ENCODE results near the gene ZNF230. TPM values are rescaled to one million over a fixed set of nuclear protein-coding genes. Genes with fewer than 3 reads are reported as not detected.

The ZNF230 gene
- total RNA-seq, 2 experiments from 2014 or later, result 4.4 to 5.0 TPM

DNA sequence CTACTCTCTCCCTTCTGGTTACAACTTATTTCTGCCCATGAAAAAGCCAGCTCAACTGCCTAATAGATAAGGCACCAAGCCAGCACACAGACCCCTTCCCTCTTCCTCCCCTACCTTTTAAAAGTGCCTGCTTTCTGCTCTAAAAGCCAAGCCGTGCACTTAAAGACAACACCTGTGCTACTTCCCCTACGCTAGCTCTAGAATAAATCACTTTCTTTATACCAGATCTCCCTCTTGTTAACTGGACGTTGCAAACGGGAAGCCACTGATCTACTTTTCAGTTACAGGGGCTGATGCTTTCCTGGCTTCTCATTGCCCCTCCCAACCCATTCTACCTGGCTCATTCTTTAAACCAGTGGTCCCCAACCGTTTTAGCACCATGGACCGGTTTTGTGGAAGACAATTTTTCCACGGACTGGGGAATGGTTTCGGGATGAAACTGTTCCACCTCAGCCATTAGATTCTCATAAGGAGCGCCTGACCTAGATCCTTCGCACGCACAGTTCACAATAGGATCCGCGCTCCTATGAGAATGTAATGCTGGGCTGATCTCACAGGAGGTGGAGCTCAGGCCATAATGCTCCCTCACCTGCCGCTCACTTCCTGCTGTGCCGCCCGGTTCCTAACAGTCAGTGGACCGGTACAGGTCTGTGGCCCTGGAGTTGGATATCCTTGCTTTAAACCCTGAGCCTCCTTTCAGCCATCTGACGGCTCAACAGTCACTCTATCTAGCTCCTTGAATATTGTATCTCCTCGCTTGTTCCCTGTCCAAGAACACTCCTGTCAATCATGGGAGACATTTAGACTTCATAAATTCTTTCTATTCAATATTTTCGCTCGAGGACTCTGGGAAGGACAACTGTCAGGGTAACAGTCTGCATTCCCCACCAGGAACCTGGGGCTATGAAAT is 48.2 kb downstream of the ZNF230 start:
- Mint-ChIP-seq H3K4me1 (ENCODE audit: low read depth) (peaks cover 20% of the 10 kb centered on the region), H3K27me3 (ENCODE audit: low read depth) (no peaks in the 10 kb centered on the region), H3K36me3 (ENCODE audit: low read depth) (peaks cover 29% of the 10 kb centered on the region), H3K27ac (no peak overlapping the region), H3K9me3 (ENCODE audit: insufficient read depth) (peaks cover 16% of the 10 kb centered on the region), H3K4me3 (peak overlapping the region; percentile 79)
- peak; percentile 64 for ATAC-seq
- CTCF ChIA-PET, result interaction anchor here (1.7 kb wide), 1 partner anchor 44 kb away, joined by 5 read pairs; no protein-coding TSS in a partner anchor
- no peak for DNase-seq
- POLR2A ChIA-PET, result no interaction called here

DNA sequence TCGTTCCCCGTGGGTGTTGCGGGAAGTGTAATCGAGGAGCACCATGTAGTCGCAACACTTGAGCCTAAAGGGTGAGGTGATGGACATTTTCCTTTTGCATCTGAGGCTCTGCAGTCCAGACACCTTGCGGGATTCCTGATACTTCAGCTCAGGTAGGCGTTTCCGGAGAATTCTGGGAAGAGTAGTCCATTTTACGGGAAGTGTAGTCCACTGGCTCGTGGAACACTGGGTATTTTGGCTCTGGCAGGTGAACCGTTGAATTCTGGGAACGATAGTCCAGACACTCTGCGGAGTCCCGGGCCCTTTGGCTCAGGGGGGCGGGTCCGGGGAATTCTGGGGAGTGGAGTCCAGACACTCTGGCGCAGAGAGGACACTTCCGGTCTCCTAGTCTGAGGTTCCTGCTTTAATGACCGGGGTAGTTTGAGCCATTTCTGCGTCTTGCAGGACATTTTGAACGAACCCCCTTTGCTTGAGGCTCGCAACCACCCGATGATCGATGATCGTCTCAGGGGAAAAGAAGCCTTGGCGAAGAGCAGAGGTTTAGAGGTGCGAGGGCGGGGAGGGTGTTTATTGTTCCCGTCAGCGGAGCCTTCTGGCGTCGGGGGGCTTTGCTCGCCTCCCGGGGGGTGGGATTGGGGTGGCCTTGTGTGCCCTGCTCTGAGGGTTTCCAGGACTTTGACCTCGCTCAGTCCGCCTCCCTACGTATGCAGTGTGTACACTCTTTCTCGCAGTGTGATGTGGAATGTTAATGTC is 49.1 kb downstream of the ZNF230 start, which contains the start of gene ZNF223:
Gene ZNF223 (plus strand): TSS at position 387 of the 753 bp plus-strand sequence. CDS start 3,141 bp downstream, outside the sequence.
- POLR2A ChIA-PET, result no interaction called here
- Mint-ChIP-seq H3K9me3 (ENCODE audit: insufficient read depth) (peaks cover 16% of the 10 kb centered on the region), H3K4me3 (peak within 1 kb of the TSS; percentile 79), H3K4me1 (ENCODE audit: low read depth) (peaks cover 20% of the 10 kb centered on the region), H3K36me3 (ENCODE audit: low read depth) (peaks cover 31% of the 10 kb centered on the region), H3K27me3 (ENCODE audit: low read depth) (no peaks in the 10 kb centered on the region), H3K27ac (peak within 1 kb of the TSS; percentile 50)
- CTCF ChIA-PET, result interaction anchor here (1.7 kb wide), 1 partner anchor 43 kb away, joined by 5 read pairs; no protein-coding TSS in a partner anchor
- ATAC-seq (peak; percentile 42), DNase-seq (peak; percentile 35)

DNA sequence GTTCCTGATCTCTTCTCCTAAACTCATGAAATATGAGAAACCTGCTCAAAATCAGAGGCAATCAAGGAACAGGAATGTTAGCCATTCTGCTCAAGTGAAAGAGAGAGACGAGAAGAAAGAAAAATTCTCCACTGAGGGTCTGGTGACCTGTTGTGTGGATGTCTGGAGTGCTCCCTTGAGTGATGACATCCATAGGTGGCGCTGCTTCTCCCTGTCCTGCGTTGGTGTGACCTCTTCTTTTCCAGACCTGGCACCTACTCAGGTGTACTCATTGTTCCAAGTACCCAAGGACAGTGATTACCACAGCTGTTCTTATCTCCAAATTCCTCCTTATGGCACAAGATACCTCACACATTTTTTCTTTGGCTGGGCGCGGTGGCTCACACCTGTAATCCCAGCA is 53.1 kb downstream of the ZNF230 start:
- POLR2A ChIA-PET, result no interaction called here
- peaks cover 9% of the 10 kb centered on the region for H3K9me3 Mint-ChIP-seq (ENCODE audit: insufficient read depth)
- DNase-seq (no peak), ATAC-seq (no peak)
- peaks cover 20% of the 10 kb centered on the region for H3K4me1 Mint-ChIP-seq (ENCODE audit: low read depth)
- no peak overlapping the region for H3K4me3 Mint-ChIP-seq
- peaks cover 31% of the 10 kb centered on the region for H3K36me3 Mint-ChIP-seq (ENCODE audit: low read depth)
- H3K27me3 Mint-ChIP-seq (ENCODE audit: low read depth), result no peaks in the 10 kb centered on the region
- no peak overlapping the region for H3K27ac Mint-ChIP-seq
- CTCF ChIA-PET, result no interaction called here

DNA sequence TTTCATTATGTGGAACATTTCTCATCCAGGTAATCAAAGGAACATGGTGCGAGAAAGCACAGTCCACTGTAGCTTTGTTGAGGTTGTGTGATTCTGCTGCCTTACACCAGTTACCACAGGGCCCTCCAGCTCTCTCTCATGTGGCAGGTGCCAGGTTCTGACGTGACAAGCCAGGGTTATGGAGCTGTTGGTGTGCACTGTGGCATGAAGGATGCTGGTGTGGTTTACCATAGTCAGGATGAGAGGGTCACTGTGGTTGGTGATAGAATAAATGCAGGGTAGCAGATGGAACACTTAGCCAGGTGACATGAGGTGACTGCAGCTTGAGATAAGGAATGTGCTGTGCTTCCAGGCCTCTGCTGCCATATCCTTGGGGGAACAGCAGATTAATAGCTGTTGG is 56.5 kb downstream of the ZNF230 start:
- Mint-ChIP-seq H3K4me1 (ENCODE audit: low read depth) (peaks cover 5% of the 10 kb centered on the region), H3K36me3 (ENCODE audit: low read depth) (peaks cover 23% of the 10 kb centered on the region), H3K27ac (no peak overlapping the region), H3K9me3 (ENCODE audit: insufficient read depth) (peaks cover 11% of the 10 kb centered on the region), H3K27me3 (ENCODE audit: low read depth) (no peaks in the 10 kb centered on the region), H3K4me3 (no peak overlapping the region)
- DNase-seq (no peak), ATAC-seq (no peak)
- ChIA-PET POLR2A (no interaction called here), CTCF (no interaction called here)

DNA sequence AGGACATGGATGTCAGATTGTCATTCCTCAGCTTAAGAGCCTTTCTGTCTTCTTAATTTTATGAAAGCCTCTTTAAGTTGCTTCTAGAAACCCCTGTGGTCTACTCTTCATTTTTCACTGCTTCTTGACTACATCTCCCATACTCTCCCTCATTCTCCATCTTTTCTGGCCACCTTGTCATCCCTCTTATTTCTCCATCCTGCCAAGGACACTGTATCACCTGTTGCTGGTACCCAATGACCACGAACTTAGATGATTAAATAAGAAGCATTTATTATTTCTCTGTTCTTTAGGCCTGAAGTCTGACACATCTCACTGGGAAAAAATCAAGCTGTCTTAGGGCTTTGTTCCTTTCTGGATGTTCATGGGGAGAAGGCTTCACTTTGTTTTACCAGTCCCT is 58.3 kb downstream of the ZNF230 start:
- ATAC-seq (no peak), DNase-seq (no peak)
- ChIA-PET POLR2A (no interaction called here), CTCF (no interaction called here)
- Mint-ChIP-seq H3K27ac (no peak overlapping the region), H3K4me1 (ENCODE audit: low read depth) (peaks cover 5% of the 10 kb centered on the region), H3K36me3 (ENCODE audit: low read depth) (peaks cover 18% of the 10 kb centered on the region), H3K4me3 (no peak overlapping the region), H3K9me3 (ENCODE audit: insufficient read depth) (peaks cover 7% of the 10 kb centered on the region), H3K27me3 (ENCODE audit: low read depth) (no peaks in the 10 kb centered on the region)

Other genes with a start within 250 kb of the ZNF230 start
- gene SMG9, start 248.0 kb upstream of the ZNF230 start, total RNA-seq, result 10 to 100 TPM; 60.0 to 65.1 TPM
- gene KCNN4, start 222.0 kb upstream of the ZNF230 start, total RNA-seq, result 10 to 100 TPM; 28.8 to 31.9 TPM
- gene LYPD5, start 200.5 kb upstream of the ZNF230 start, total RNA-seq, result 1 to 10 TPM in 1 of 2 experiments, under 1 TPM in 1; 0.70 to 1.1 TPM
- gene ZNF283, start 175.6 kb upstream of the ZNF230 start, total RNA-seq, result 1 to 10 TPM; 4.9 to 6.9 TPM
- gene ZNF404, start 119.0 kb upstream of the ZNF230 start, total RNA-seq, result 1 to 10 TPM; 1.6 to 2.6 TPM
- 10 to 100 TPM; 14.0 to 16.5 TPM for gene ZNF45, start 67.7 kb upstream of the ZNF230 start, total RNA-seq
- gene ZNF221, start 51.7 kb upstream of the ZNF230 start, total RNA-seq, result 1 to 10 TPM; 1.9 TPM
- 1 to 10 TPM; 2.2 to 3.0 TPM for gene ZNF155, start 18.8 kb upstream of the ZNF230 start, total RNA-seq
- gene ZNF222, start 22.4 kb downstream of the ZNF230 start, total RNA-seq, result 1 to 10 TPM; 2.6 to 3.0 TPM
- not detected for gene ZNF223, start 49.1 kb downstream of the ZNF230 start, total RNA-seq
- 1 to 10 TPM; 2.2 to 2.5 TPM for gene ZNF284, start 69.2 kb downstream of the ZNF230 start, total RNA-seq
- gene ZNF224, start 91.4 kb downstream of the ZNF230 start, total RNA-seq, result 10 to 100 TPM; 26.3 to 27.7 TPM
- 1 to 10 TPM; 4.1 to 4.5 TPM for gene ZNF225, start 110.4 kb downstream of the ZNF230 start, total RNA-seq
- gene ZNF234, start 138.6 kb downstream of the ZNF230 start, total RNA-seq, result 10 to 100 TPM in 1 of 2 experiments, 1 to 10 TPM in 1; 9.6 to 10.1 TPM
- 10 to 100 TPM; 12.9 to 14.7 TPM for gene ZNF226, start 162.1 kb downstream of the ZNF230 start, total RNA-seq
- 10 to 100 TPM; 22.8 to 27.7 TPM for gene ZNF227, start 209.6 kb downstream of the ZNF230 start, total RNA-seq

Measured in activated CD8-positive, alpha-beta T cell treated with anti-CD3 and anti-CD28 coated beads, Interleukin-2, amount 10 ng/mL, durations not matched to agents 7 days and 5 days (primary cell).